GM18526 (cell line): ENCODE data around the gene SNTB2.

Experiments
- POLR2A ChIP-seq: IDR thresholded peaks from 3 replicates; pipeline ENCODE4 v1.6.1; 2011; ENCODE audit not compliant: insufficient read length; ENCODE audit errors: extremely low read depth

SNTB2 gene

GRCh38 chr16:69244336-69244735 lies 57.4 kb downstream of the SNTB2 start:
- TF ChIP-seq POLR2A = no peak

- TF ChIP-seq POLR2A = no peak
Measured at GRCh38 chr16:69250081-69250480, 63.1 kb downstream of the SNTB2 start.

DNA sequence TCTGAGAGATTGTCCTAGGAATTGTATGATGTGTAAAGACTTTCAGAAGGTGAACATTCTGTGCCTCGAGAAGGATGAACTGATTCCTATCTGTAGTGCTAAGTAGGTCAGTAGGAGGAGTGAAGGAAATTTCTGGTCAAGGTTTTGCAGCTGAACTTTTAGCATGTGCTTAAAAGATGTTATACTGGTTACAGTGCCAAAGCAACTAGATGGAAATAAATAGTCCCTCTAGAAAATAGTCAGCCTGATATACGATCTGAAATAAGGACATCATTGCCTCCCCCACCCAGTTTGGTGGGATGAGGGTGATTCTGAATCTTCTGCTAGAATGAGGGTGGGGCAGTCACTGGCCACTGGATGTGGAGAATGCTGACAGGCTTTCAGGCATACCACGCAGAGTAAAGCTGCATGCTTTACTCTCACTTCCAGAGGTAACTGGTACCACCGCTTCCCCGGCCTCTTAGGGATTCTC lies 66.9 kb downstream of the SNTB2 start:
- TF ChIP-seq POLR2A = no peak

- no peak for TF ChIP-seq POLR2A
Measured at GRCh38 chr16:69260019-69260418, 73.1 kb downstream of the SNTB2 start.

DNA sequence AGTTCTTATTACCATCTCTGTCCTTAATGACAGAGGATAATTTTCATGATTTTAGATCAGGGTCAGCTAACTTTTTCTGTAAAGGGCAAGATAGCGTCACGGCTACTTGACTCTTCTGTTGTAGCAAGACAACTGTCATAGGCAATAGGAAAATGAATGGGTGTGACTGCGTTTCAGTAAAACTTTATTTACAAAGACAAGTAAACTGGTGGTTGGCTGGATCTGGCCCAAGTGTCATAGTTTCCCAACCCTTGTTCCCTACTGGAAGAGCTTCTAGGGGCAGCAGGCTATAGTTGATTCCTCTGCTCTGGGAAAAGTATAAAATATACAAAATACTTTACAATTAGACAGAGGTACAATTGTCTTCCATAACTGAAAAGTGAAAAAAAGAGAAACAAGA lies 73.5 kb downstream of the SNTB2 start:
- no peak for TF ChIP-seq POLR2A

DNA sequence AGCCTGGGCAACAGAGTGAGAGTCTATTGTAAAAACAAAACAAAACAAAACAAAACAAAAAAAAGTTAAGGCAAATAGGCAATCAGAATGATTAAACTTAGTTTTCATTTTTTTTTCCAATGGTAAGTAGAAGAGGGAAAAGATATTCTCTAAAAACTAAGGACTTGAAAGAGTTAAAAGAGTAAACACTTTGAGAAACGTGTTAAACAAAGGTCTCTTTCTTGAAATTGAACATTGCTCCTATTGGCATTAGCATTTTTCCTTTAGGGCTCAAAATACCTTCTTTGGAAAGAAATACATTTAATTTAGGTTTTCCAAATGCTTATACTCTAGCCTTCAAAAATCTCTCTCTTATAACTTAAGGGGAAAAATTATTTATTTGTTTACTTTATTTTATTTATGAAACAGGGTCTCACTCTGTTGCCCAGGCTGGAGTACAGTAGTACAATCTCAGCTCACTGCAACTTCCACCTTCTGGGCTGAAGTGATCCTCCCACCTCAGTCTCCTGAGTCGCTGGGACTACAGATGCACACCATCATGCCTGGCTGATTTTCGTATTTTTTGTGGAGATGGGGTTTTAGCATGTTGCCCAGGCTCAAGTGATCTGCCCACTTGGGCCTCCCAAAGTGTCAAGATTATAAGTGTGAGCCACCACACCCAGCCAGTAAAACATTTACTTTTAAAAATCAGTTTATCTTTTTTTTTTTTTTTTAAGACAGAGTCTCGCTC lies 79.5 kb downstream of the SNTB2 start:
- no peak for TF ChIP-seq POLR2A

GRCh38 chr16:69267633-69268032 lies 80.7 kb downstream of the SNTB2 start:
- TF ChIP-seq POLR2A = no peak

DNA sequence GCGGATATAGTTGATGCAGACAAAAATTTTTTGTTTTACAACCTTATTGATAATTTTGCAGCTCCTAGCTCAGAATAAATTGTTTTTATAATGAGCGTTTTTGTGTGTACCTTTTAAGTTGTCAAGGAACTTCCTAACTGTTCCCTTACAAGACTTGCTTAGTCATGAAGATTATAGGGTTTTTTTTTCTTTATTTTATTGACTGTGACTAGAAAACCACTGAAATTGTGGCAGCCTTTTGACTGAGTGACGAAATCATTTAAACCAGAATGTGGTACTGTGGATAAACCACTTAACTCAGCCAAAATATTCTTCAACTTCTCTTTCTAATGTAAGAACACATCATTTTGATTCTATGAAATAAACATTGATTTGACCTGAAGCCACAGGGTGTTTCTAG lies 83.4 kb downstream of the SNTB2 start:
- TF ChIP-seq POLR2A = no peak

DNA sequence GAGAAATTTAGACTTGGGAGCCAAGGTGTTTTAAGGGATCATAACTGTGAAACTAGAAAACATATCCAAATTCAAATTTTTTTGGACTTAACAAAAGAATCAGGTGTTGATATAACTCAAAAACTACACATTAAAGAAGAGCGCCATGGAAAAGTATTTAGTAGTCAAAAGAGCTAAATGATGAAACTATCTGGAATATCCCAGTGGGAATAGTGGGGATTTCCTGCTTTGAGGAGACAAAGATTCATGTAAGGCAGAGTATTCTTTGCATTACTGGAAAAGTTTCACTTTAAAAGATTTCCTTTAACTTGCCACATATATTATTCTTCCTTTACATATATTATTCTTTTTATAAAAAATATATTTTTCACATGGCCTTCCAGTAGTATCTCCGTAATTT lies 83.9 kb downstream of the SNTB2 start:
- no peak for TF ChIP-seq POLR2A

DNA sequence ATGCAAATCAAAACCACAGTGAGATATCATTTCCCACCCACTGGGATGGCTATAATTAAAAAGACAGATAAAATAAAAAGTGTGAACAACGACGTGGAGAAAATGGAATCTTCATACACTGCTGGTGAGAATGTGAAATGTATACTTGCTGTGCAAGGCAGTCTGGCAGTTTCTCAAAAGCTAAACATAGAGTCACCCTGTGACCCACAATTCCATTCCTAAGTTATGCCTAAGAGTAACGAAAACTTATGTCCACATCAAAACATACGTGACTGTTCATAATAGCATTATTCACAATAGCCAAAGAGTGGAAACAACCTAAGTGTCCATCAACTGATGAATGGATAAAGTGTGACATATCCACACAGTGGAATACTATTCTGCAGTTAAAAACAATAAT lies 86.0 kb downstream of the SNTB2 start:
- no peak for TF ChIP-seq POLR2A

- no peak for TF ChIP-seq POLR2A
Measured at GRCh38 chr16:69274699-69275235, 87.8 kb downstream of the SNTB2 start.

GRCh38 chr16:69276148-69277115 lies 89.5 kb downstream of the SNTB2 start:
- no peak for TF ChIP-seq POLR2A

- no peak for TF ChIP-seq POLR2A
Measured at GRCh38 chr16:69277413-69277812, 90.4 kb downstream of the SNTB2 start.

DNA sequence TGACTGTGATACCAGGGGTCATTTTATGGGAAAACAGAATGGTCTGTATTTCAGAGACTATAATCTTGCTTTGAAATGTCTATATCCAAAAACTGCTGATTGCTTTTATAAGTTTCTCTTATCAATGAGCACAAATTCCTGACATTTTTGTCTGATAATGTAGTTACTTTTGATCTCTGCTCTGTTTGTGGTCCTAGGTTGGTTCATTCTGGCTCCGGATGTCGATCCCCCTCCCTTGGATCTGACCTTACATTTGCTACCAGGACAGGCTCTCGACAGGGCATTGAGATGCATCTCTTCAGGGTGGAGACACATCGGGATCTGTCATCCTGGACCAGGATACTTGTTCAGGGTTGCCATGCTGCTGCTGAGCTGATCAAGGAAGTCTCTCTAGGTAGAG lies 96.9 kb downstream of the SNTB2 start:
- no peak for TF ChIP-seq POLR2A

DNA sequence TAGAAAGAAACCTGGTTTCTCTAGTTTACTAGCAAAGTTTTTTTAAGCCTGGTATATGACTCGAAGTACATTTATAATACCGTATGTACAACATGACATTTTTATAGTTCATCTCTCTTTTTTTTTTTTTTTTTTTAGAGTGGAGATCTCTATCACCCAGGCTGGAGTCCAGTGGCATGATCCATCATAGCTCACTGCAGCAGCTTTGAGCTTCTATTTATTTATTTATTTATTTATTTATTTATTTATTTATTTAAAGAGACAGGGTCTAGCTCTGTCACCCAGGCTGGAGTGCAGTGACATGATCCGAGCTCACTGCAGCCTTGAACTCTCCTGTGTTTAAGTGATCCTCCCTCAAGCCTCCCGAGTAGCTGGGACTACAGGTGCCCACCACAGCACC lies 98.3 kb downstream of the SNTB2 start:
- TF ChIP-seq POLR2A = no peak
